Testis (tissue), 2 donors: ENCODE results near the gene CHDH.

Source experiments
- CTCF ChIP-seq, 3 experiments: fragments of 450-650 bp in 2 of 3; fragments of 200-600 bp in 1 of 3; sonication (generic) in 1 of 3; IDR thresholded peaks; one replicate each; pipeline ENCODE4 v1.5.1; 2016 to 2019; ENCODE audit warnings: antibody characterized with exemption in 3 of 3, mild to moderate bottlenecking in 2 of 3, moderate library complexity in 1 of 3
- POLR2A ChIP-seq: fragments of 450-650 bp; IDR thresholded peaks from one replicate; pipeline ENCODE4 v1.6.1; 2017; ENCODE audit warnings: antibody characterized with exemption, mild to moderate bottlenecking, moderate library complexity

DNA sequence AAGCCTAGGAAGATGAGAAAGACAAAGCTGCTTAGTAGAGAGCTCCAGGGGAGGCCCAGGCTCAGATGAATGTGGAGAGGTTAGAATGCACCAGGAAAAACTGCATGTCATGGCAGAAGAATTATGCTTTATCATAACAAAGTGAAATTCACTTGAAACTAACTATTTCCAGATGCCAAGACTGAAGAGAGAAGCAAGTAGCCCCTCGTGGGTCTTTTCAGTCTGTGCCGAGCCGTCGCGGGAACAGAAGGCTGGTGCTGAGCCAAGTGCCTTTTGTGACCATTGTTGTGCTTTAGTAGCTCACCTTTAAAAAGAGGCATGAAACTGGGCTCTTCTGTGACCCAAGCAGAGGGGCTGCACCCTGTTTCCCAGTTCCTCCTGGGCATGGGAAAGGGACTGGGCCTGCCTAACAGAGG is 73.2 kb downstream of the CHDH start:
- TF ChIP-seq CTCF (IDR thresholded peaks at IDR 0.05) (no peak), POLR2A (no peak)
